NAMALWA (cell line): Measurements from ENCODE around the gene PCCB.
"Not testable (repeated sequence)": the region's sequence is repeated elsewhere in the genome, so short reads cannot be mapped to it uniquely, and the experiment has no call there.

ENCODE experiments used
- DNase-seq: peaks from one replicate; pipeline ENCODE4 v3.0.0-alpha.2; 2015; ENCODE audit warnings: low spot score

PCCB gene

DNA sequence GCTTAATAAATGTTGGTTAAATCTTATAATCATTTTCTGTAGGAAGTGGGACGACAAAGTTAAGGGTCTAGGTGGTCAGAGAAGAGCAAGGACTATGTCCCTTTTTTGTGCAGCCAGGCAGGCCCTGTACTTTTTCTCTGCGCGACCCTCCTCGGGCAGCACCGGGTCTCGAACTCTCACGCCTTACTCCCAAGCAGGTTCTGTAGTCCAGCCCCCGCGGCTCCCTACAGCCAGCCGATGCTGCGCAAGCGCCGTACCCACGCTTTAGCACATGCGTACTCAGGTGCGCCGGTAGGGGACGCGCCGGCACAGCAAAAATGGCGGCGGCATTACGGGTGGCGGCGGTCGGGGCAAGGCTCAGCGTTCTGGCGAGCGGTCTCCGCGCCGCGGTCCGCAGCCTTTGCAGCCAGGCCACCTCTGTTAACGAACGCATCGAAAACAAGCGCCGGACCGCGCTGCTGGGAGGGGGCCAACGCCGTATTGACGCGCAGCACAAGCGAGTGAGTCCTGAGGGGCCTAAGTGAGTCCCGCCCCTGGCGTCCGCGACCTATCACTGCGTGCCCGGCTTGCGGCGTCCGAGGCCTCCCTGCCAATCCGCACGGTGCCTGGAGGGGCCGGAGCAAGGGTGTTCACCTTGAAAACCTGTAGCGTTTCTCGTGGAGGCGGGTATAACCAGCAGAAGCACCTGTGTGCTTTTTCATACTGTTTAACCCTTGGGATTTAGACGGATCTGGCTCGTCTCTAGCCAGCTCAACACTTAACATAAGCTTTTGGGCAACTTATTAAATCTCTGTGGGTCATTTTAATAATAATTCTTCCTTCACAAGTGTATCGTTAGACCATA lies at the start of gene PCCB:
TSS of gene PCCB (plus strand) at position 282 of the 844 bp plus-strand sequence. CDS start at position 318, 36 bp downstream.
- DNase-seq, result peak; percentile 98

DNA sequence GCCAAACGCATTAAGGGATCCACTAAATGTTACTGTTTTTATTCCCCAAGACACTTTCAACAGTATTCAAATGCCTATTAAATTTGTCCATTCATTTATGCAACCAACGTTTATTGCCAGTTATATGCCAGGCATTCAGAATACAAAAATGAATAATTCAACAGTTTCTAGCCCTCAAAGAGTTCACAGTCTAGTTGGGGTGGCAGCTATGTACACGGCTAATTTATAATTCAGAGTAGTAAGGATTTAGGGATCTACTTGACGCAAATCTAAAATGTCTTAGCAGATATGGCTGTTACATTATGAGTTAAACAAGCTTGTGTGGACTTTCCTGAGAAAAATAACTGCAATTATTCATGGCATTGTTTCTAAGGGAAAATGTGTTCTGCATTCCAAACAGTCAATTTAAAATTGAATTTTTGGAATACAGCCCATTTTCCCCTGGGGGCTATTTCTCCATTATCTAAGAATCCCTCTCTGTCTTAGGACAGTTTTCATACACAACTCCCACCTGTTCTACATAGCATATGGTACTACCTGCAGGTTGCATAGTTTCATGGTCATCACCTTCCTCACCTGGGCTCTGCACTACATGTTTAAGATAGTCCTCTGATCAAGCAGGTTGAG lies 42.5 kb upstream of the PCCB start:
- no peak for DNase-seq

DNA sequence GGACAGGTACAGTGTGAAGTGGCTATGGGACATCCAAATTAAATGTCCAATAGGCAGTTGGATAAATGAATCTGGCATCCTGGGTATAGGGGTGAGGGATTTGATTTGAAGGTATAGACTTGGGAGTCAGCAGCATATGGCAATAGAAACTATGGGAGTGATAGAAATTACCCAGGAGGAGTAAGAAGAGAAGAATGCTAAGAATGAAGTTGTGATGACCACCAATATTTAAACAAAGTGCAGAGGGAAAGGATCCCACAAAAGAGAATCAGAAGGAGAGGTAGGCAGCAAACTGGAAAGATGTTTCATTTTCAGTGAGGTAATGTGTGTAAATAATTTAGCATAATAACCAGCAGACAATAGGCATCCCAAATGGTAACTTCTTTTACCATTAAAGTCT lies 40.2 kb upstream of the PCCB start:
- no peak for DNase-seq

DNA sequence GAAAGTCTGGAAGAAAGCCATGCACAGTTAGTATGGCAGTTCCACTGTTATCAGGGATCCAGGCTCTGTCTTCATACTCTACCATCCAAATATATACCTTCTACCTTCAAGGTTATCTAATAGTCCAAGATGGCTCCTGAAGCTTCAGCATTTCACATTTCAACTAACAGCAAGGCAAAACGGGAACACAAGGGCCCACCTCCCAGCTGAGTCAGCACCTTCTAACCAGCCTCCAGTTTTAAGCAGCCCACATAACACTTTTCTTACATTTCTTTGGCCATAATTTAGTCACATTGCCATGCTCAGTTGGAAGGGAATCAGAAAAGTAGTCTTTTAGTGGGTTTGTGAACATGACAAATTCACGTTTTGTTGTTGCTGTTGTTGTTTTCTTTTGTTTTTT lies 38.6 kb upstream of the PCCB start:
- DNase-seq, result no peak

DNA sequence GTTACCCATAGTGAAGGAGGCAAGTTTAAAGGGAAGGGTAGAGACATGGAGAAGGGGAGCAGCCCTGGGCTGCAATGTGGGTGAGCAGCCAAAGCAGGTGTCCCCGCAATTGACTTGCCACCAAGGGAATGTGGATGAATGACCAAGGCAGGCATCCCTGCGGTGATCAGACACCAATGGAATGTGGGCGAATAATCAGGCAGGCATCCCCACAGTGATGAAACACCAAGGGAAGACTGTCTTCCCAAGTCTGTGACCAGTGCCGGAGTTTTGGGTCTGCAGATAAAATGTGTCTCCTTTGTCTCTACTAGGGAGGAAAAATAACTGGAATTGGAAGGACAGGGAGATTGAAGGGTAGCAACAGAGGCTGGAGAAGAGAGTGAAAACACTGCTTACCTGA lies 27.4 kb upstream of the PCCB start:
- not testable (repeated sequence) for DNase-seq

DNA sequence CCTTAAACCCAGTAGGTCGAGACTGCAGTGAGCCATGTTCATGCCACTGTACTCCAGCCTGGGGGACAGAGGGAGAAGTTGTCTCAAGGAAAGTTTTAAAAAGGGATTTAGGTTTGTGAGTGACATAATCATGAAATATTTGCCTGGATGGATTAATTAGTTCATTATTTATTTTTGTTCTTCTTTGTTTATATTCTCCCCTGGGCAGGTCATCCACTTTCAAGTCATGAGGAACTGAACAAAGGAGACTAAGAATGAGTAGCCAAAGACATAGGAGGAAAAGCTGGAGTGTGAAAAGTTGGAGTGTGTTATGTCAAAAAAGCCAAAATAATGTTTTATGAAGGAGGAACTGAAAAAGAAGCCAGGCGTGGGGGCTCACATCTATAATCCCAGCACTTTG lies 17.7 kb upstream of the PCCB start:
- DNase-seq, result no peak

DNA sequence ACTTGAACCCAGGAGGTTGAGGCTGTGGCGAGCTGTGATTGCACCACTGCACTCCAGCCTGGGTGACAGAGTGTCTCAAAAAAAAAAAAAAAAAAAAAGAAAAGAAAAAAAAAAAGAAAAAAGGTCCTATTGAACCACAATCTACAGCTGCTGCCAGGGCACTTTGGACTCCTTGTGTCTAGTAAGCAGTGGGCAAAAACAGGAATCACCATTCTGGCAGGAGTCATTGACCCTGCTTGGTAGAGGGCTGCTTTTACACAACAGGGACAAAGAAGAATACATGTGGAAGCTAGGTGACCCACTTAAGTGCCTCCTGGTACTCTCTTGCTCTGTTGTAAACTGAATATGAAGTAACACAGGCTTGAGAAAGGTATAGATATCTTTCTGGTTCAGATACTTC lies 14.6 kb upstream of the PCCB start:
- no peak for DNase-seq

DNA sequence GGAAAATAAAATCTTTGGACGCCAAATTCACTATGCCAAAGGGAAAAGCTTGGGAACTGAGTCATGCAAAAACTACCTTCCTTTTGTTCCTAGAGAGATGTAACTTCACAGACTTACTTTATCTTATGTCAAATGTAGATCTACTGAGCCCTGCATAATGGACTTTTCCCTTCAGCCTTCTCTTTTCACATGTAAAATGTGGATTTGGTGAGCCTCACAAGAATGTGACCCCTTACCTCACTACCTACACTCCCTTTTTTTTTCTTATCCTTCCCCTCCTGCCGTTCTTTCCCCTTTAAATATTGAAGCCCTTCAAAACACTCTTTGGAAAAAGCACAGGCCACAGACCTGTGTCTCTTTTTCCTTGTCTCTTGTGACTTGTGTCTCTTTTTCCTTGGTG lies 14.0 kb upstream of the PCCB start:
- no peak for DNase-seq

DNA sequence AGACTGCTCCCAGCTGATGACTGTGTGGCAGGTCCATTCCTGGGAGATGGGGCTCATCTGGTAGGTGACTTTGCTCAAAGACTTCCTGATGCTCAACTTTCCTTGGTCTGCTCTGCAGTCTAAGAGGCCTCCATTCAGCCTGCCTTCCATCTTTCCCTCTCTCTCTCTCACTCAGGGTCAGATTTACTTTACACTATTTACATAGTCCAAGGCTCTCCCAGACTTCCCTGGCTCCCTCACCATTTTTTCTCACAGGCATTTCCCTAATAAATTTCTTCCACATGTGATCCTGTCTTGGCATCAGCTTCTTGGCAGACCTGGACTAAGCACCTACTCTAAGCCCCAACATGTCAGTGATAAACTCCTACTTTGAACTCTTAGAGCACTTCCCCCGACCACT lies 13.0 kb upstream of the PCCB start:
- no peak for DNase-seq

DNA sequence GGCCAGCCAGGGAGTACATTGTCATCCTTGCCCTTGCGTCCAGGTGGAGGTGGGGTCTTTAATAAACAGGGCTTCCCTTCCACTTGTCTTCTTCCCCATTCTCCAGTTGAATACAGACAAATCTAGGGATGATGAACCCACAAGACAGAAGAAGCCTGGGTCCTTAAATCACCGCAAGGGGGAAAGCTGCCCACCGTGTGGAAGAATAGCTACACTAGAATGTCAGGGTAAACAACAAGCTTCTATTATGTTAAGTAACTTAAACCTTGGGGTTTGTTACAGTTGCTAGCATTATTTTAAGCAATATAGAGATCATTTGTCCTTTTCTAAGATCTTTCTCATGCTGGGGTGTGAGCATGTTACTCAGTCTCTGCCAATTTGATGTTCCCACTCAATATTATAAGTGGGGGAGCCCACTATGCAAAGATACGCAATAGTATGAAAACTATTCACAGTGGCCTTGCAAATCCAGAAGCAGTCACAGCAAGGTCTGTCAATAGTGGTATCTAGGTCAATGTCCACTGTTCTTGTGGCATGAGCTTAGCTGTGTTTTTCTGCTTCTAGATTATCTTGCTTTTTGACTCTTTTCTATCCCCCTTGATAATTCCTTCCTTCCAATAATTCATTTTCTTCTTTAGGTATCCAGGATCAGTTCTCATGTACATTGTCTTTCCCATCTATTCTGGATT lies 12.0 kb upstream of the PCCB start:
- no peak for DNase-seq

DNA sequence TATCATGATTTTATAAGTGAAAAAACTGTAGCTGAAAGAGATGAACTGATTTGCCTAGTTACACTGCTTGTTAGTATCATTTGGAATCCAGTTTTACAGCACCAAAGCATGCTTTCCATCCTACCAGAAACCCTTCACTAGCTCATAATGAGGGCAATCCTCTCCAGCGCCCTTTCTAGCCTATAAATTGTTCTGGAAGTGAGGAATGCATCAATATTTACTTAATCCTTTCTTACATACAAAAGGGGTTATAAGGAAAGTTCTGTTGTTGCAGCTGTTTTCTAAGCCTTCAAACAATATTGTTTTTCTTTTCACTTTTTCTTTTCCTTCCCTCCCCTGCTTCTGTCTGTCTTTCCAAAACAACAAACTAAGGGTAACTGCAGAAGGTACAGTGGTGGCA lies 11.0 kb upstream of the PCCB start:
- DNase-seq, result no peak

DNA sequence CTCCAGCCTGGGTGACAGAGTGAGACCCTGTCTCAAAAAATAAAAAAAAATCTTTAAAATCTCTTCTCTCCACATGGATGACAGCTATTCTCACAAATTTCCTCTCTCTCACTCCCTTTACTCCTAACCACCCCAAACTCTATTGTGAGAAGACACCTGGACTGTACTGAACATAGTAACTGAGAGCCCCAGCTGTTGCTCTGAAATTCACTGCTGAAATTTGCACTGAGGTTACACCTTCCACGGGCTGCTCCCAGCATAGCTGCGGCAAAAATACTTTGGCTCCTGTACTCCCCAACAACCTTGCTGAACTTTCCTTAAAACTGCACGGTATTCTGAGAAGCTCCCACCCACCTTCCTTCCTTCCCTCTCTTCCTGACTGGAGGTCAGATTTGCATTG lies 4.4 kb upstream of the PCCB start:
- no peak for DNase-seq

DNA sequence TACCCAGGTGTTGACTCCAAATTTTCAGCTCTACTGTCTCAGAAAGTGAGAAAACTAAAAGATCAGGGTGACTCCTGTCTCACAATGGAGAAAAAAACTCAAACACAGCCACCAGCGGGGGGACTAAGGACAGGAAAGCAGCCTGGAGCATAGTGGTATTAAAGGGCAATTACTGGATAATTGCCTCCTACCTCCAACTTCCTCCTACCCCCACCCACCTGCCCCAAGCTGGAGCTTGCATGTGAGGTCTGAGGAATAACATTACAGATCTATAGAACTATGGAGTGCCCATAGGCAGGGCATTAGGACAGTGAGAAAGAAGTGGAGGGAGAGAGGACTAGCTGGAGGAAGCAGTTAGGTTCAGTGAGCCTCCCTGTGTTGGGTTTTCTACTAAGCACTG lies 2.7 kb upstream of the PCCB start:
- peak; percentile 13 for DNase-seq

DNA sequence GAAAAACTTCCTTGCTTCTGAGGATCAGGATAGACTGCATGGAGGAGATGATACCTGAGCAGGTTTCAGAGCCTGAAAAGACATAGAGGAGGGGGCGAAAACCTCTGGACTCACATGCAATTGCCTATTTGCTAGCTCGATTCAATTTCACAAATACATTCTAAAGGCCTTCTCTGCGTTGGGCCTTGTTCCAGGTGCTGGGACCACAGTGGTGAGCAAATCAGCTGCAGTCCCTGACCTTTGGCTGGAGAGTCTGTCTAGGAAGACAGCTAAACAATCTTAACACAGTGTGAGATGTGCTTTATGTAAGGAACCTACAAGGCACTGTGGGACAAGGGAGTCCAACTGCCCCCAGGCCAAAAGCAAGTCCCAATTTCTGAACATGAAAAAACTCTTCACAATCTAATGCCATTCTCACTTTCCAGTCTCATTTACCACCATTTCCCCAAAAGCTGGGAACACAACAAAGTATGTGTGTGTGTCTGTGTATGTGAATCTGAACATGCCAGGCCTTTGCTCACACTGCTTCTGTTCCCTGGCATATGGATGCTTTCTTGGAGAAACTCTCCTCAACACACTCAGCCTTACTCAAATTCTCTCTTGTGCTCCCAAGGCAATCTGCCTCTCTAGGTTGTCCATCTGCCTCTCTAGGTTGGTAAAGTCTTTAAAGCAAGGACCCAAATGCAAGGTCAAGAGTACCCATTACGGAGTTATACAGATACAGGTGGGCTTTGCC lies 2.1 kb upstream of the PCCB start:
- DNase-seq, result no peak

DNA sequence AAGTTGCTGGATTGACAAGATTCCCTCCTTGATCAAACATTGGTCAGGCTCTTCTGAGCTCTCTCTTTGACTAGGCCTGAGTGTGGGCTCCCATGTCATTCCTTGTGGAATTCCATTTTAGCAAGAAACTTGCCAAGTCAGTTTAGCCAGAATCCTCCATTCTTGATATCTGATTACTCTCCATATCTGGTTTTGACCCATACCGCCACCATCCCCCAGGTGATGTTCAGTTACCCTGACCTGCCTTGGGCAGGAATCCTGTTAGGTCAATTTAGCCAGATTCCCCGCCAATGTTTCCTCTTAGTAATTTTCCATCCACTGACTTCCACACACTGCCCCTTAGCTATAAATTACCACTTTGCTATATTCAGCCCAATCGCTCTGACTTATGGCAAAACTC lies 1.0 kb upstream of the PCCB start:
- DNase-seq, result no peak

DNA sequence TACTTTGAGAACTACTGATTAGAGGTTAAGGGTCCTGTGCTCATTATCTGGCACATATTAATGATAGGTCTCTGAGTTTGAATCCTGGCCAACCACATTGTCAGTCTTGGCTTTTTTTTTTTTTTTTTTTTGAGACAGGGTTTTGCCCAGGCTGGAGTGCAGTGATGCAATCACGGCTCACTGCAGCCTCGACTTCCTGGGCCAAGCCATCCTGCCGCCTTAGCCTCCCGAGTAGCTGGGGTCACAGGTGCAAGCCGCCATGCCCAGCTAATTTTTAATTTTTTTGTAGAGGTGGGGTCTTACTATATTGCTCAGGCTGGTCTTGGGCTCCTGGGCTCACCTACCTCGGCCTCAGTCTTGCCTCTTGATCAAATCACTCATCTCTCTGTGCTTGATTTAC lies 547 bp upstream of the PCCB start:
- DNase-seq, result no peak

DNA sequence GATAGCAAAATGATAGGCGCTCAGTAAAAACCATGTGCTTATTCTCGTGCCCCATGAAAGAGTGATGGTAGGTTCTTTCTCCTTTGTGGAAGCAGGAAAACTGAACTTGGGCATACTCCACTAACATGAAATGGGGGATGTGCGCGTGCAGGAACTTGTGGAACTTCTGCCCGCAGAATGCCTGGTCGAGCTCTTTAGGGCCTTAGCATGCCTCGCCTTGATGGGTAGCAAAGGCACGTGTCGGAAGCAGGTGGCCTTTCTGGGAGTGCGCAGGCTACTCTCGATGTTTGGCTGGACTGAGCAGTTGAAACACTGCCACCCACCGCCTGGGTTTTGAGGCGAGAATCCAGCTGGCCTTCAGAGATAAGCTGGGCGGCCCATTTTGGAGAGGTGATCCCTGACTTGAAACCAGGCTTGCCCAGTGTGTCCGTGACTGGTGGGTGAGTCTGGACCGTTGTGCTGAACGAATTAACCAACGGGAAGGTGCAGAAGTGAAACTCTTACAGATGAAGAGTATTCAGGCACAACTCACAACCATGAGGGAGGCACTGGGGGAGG lies 842 bp downstream of the PCCB start:
- peak; percentile 68 for DNase-seq

DNA sequence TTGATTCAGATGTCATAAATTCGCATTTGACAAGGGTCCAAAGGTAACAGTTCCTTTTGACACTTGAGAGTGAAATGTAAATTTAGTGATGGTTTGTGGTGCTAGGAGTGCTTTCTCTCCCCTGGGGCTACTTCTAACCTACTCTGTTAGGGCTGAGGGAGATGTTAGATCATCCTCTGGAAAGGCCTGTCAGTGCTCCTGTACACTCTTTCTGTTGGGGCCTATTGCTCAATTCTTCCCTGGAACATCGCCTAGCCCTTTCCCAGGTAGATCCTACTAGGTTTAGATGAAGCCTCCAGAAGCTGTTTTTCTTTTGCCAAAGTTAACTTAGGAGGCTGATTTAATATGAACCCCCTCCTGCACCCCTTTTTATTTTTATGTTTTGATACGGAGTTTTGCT lies 1.4 kb downstream of the PCCB start:
- DNase-seq, result no peak

DNA sequence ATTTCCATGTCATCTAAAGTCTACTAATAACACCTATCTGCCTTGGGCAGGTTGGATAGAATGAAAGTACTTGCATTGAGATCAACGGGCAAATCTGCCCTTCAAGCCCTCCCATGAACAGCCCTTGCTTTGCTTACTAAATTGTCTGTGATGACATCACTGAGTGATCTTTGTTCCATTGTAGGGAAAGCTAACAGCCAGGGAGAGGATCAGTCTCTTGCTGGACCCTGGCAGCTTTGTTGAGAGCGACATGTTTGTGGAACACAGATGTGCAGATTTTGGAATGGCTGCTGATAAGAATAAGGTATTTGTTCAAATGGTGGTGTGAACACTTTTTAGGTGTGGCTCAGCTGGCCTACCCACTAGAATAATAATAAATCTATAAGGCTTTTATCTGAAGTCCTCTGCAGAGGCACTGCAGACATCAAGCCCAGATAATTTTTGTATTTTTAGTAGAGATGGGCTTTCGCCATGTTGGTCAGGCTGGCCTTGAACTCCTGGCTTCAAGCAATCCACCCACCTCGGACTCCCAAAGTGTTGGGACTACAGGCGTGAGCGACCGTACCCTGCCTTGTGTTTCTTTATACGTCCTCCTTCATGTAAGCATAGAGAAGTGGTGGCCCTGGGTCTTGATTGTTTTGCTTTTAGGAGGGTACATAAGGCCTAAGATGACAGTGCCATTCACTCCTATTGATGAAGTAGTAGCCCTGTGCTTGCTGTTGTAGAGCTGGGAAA lies 5.7 kb downstream of the PCCB start:
- DNase-seq, result no peak

DNA sequence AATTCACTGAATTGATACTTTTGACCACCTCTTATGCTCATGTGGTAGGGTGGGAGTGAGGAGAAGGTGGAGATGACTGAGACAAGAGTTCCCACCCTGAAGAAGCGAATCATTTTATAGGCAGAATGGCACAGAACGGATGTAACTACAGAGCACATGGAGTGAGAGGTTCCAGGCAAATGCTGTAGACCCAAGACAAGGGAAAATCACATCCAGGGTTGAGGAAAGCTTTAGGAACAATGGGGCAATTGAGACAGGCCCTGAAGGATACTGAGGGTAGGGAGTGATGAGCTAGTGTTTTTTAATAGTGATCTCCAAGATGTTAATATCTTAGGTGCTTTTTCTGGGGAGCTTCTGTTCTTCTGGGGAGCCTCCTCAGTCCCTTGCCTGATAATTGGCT lies 8.1 kb downstream of the PCCB start:
- no peak for DNase-seq

DNA sequence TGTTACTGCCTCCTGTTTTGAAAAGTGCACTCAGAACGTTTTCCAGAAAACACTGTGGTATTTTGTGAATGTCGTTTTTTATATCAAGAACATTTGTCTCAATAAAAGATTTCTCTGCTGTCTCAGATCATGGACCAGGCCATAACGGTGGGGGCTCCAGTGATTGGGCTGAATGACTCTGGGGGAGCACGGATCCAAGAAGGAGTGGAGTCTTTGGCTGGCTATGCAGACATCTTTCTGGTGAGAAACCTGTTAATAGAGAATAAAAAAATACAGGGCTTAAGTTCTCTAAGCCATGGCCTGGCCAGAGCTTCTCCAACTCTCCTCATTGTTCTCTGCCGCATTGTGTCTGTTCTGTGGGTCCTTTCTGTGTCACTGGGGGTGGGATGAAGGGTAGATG lies 11.7 kb downstream of the PCCB start:
- no peak for DNase-seq

DNA sequence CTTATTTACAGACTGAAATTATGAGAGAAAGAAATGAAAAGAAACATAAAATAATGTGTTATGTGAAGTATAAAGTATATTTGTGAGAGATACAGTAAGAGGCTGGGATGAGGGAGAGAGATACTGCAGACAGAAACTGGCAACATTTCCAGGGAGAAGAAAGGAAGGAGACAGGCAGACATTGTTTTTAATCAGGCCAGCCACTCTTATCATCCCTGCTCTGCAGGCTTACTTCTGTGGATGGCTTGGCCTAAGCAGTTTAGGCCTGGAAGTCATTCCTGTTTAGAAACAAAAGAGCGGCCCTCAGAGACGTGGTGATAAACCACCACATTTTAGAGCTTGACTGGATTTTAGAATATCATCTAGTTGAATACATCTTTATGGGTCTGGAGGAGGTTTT lies 12.4 kb downstream of the PCCB start:
- no peak for DNase-seq
